HEK293 (cell line): ENCODE data around the gene GPX8.

Source experiments
- OVOL3 ChIP-seq: fragments of 450-650 bp; formaldehyde crosslinking; IDR thresholded peaks from 2 replicates; pipeline ENCODE4 v1.5.1; 2016; ENCODE audit warnings: missing biosample characterization, missing genetic modification characterization
- SETDB1 ChIP-seq: IDR thresholded peaks from one replicate; pipeline ENCODE4 v1.6.1; 2017; ENCODE audit warnings: mild to moderate bottlenecking, low read length, moderate library complexity, mixed read lengths; ENCODE audit not compliant: insufficient read length
- ZBTB8A ChIP-seq: fragments of 450-650 bp; formaldehyde crosslinking; IDR thresholded peaks from 2 replicates; pipeline ENCODE4 v1.5.1; 2016; ENCODE audit warnings: missing biosample characterization, missing genetic modification characterization
- ZFP3 ChIP-seq: fragments of 450-650 bp; formaldehyde crosslinking; IDR thresholded peaks from 2 replicates; pipeline ENCODE4 v1.5.1; 2016; ENCODE audit warnings: low read depth, missing biosample characterization, missing genetic modification characterization
- ZFP41 ChIP-seq: fragments of 450-650 bp; formaldehyde crosslinking; IDR thresholded peaks from 2 replicates; pipeline ENCODE4 v1.5.1; 2016; ENCODE audit warnings: missing biosample characterization, missing genetic modification characterization, borderline replicate concordance
- ZNF114 ChIP-seq: fragments of 450-650 bp; formaldehyde crosslinking; IDR thresholded peaks from 2 replicates; pipeline ENCODE4 v1.5.0; 2017; ENCODE audit warnings: missing biosample characterization, missing genetic modification characterization
- ZNF211 ChIP-seq: fragments of 450-650 bp; formaldehyde crosslinking; IDR thresholded peaks from 2 replicates; pipeline ENCODE4 v1.5.1; 2016; ENCODE audit warnings: low read depth, missing biosample characterization, missing genetic modification characterization
- ZNF221 ChIP-seq: fragments of 450-650 bp; formaldehyde crosslinking; IDR thresholded peaks from 2 replicates; pipeline ENCODE4 v1.5.1; 2017; ENCODE audit warnings: missing biosample characterization, missing genetic modification characterization, borderline replicate concordance
- ZNF266 ChIP-seq: fragments of 450-650 bp; formaldehyde crosslinking; IDR thresholded peaks from 2 replicates; pipeline ENCODE4 v1.5.1; 2016; ENCODE audit warnings: missing biosample characterization, missing genetic modification characterization, low read depth
- ZNF324 ChIP-seq: fragments of 450-650 bp; formaldehyde crosslinking; IDR thresholded peaks from 2 replicates; pipeline ENCODE4 v1.5.1; 2016; ENCODE audit warnings: missing biosample characterization, missing genetic modification characterization
- ZNF549 ChIP-seq: fragments of 450-650 bp; IDR thresholded peaks from 2 replicates; pipeline ENCODE4 v1.5.1; 2018; ENCODE audit warnings: missing biosample characterization, missing genetic modification characterization, mild to moderate bottlenecking, inconsistent platforms, moderate library complexity
- ZNF561 ChIP-seq: fragments of 450-650 bp; IDR thresholded peaks from 2 replicates; pipeline ENCODE4 v1.5.1; 2018; ENCODE audit warnings: missing biosample characterization, missing genetic modification characterization, borderline replicate concordance
- ZNF571 ChIP-seq: fragments of 450-650 bp; formaldehyde crosslinking; IDR thresholded peaks from 2 replicates; pipeline ENCODE4 v1.5.0; 2017; ENCODE audit warnings: missing biosample characterization, missing genetic modification characterization
- ZNF664 ChIP-seq: fragments of 450-650 bp; formaldehyde crosslinking; IDR thresholded peaks from 2 replicates; pipeline ENCODE4 v1.5.1; 2016; ENCODE audit warnings: missing biosample characterization, missing genetic modification characterization
- ZNF747 ChIP-seq: fragments of 450-650 bp; formaldehyde crosslinking; IDR thresholded peaks from 2 replicates; pipeline ENCODE4 v1.5.1; 2016; ENCODE audit warnings: missing biosample characterization, missing genetic modification characterization
- ZSCAN16 ChIP-seq: fragments of 450-650 bp; formaldehyde crosslinking; IDR thresholded peaks from 2 replicates; pipeline ENCODE4 v1.5.1; 2016; ENCODE audit warnings: missing biosample characterization, missing genetic modification characterization
- TF ChIP-seq, protein P1 (sequence below): IDR thresholded peaks from 2 replicates; pipeline ENCODE4 v1.6.1; 2011; ENCODE audit warnings: mild to moderate bottlenecking, low read depth, low read length, borderline replicate concordance
- TF ChIP-seq, protein P2 (sequence below): fragments of 450-650 bp; formaldehyde crosslinking; IDR thresholded peaks from 2 replicates; pipeline ENCODE4 v1.5.1; 2016; ENCODE audit warnings: missing biosample characterization, missing genetic modification characterization, borderline replicate concordance
- TF ChIP-seq, protein P3 (sequence below): fragments of 450-650 bp; formaldehyde crosslinking; IDR thresholded peaks from 2 replicates; pipeline ENCODE4 v1.5.1; 2016; ENCODE audit warnings: missing biosample characterization, missing genetic modification characterization
- TF ChIP-seq, protein P4 (sequence below): fragments of 450-650 bp; formaldehyde crosslinking; IDR thresholded peaks from 2 replicates; pipeline ENCODE4 v1.5.1; 2016; ENCODE audit warnings: missing biosample characterization, missing genetic modification characterization
- TF ChIP-seq, protein P5 (sequence below): fragments of 450-650 bp; formaldehyde crosslinking; conservative IDR thresholded peaks from 2 replicates; pipeline ENCODE4 v1.5.1; 2016; ENCODE audit warnings: low read depth, missing biosample characterization, missing genetic modification characterization
- TF ChIP-seq, protein P6 (sequence below): fragments of 450-650 bp; formaldehyde crosslinking; IDR thresholded peaks from 2 replicates; pipeline ENCODE4 v1.5.1; 2017; ENCODE audit warnings: missing biosample characterization, missing genetic modification characterization

GPX8 gene

DNA sequence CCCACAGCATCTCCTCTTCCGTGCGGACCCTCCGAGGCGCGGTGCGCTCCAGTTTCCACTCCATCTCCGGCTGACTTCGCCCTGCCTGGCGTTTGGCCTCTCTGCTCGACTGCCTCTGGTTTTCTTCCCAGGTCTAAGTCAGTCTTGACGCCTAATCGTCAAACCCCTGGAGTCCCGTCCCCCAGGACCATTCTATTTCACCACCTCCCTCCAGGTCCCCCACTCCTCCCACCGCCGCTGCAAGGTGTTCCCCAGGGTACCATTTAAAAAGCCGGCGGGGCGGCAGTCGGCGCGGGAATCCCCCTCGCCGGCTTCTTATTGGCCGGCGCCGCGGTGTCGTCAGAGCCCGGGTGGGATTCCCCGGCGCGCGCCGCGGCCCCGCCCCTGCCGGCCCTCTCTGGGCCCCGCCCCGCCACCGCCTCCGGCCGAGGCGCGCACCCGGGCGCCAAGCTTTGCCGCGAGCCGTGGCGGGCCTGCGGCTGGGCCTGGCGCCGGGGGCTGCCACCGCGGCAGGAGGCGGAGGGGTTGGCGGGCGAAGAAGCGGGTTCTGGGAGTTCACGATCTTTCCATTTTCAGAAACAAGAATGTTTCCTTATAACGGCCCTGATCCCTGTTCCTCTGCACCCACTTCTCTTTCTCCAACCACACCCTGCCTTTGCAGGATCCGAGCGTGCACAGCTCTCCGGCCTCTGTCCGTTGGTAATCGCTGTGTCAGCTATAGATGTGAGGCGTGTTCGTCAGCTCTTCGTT lies 13.1 kb downstream of the GPX8 start, which contains the start of gene CDC20B (continued):
- TF ChIP-seq ZFP41 (tag by site-specific recombination) (no peak), SETDB1 (no peak), ZNF324 (tag by site-specific recombination) (no peak), ZNF549 (tag by site-specific recombination) (no peak), ZNF221 (tag by site-specific recombination) (0 out of 2 replicates have a peak, but pooled peaks have one; percentile 20), ZFP3 (tag by site-specific recombination) (no peak), ZNF747 (no peak), ZBTB8A (tag by site-specific recombination) (no peak; the same call in 1 of the 2 replicates), ZNF571 (tag by site-specific recombination) (no peak), ZSCAN16 (tag by site-specific recombination) (no peak), ZNF211 (tag by site-specific recombination) (no peak), ZNF114 (tag by site-specific recombination) (no peak), OVOL3 (no peak), ZNF561 (tag by site-specific recombination) (0 out of 2 replicates have a peak, but pooled peaks have one; percentile 16), ZNF664 (tag by site-specific recombination) (no peak), ZNF266 (tag by site-specific recombination) (no peak)
- TF ChIP-seq, protein P1, sequence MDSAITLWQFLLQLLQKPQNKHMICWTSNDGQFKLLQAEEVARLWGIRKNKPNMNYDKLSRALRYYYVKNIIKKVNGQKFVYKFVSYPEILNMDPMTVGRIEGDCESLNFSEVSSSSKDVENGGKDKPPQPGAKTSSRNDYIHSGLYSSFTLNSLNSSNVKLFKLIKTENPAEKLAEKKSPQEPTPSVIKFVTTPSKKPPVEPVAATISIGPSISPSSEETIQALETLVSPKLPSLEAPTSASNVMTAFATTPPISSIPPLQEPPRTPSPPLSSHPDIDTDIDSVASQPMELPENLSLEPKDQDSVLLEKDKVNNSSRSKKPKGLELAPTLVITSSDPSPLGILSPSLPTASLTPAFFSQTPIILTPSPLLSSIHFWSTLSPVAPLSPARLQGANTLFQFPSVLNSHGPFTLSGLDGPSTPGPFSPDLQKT, result no peak
- TF ChIP-seq, protein P2, sequence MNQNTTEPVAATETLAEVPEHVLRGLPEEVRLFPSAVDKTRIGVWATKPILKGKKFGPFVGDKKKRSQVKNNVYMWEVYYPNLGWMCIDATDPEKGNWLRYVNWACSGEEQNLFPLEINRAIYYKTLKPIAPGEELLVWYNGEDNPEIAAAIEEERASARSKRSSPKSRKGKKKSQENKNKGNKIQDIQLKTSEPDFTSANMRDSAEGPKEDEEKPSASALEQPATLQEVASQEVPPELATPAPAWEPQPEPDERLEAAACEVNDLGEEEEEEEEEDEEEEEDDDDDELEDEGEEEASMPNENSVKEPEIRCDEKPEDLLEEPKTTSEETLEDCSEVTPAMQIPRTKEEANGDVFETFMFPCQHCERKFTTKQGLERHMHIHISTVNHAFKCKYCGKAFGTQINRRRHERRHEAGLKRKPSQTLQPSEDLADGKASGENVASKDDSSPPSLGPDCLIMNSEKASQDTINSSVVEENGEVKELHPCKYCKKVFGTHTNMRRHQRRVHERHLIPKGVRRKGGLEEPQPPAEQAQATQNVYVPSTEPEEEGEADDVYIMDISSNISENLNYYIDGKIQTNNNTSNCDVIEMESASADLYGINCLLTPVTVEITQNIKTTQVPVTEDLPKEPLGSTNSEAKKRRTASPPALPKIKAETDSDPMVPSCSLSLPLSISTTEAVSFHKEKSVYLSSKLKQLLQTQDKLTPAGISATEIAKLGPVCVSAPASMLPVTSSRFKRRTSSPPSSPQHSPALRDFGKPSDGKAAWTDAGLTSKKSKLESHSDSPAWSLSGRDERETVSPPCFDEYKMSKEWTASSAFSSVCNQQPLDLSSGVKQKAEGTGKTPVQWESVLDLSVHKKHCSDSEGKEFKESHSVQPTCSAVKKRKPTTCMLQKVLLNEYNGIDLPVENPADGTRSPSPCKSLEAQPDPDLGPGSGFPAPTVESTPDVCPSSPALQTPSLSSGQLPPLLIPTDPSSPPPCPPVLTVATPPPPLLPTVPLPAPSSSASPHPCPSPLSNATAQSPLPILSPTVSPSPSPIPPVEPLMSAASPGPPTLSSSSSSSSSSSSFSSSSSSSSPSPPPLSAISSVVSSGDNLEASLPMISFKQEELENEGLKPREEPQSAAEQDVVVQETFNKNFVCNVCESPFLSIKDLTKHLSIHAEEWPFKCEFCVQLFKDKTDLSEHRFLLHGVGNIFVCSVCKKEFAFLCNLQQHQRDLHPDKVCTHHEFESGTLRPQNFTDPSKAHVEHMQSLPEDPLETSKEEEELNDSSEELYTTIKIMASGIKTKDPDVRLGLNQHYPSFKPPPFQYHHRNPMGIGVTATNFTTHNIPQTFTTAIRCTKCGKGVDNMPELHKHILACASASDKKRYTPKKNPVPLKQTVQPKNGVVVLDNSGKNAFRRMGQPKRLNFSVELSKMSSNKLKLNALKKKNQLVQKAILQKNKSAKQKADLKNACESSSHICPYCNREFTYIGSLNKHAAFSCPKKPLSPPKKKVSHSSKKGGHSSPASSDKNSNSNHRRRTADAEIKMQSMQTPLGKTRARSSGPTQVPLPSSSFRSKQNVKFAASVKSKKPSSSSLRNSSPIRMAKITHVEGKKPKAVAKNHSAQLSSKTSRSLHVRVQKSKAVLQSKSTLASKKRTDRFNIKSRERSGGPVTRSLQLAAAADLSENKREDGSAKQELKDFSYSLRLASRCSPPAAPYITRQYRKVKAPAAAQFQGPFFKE, result no peak
- TF ChIP-seq, protein P3, sequence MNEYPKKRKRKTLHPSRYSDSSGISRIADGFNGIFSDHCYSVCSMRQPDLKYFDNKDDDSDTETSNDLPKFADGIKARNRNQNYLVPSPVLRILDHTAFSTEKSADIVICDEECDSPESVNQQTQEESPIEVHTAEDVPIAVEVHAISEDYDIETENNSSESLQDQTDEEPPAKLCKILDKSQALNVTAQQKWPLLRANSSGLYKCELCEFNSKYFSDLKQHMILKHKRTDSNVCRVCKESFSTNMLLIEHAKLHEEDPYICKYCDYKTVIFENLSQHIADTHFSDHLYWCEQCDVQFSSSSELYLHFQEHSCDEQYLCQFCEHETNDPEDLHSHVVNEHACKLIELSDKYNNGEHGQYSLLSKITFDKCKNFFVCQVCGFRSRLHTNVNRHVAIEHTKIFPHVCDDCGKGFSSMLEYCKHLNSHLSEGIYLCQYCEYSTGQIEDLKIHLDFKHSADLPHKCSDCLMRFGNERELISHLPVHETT (tag by site-specific recombination), result no peak
- TF ChIP-seq, protein P4, sequence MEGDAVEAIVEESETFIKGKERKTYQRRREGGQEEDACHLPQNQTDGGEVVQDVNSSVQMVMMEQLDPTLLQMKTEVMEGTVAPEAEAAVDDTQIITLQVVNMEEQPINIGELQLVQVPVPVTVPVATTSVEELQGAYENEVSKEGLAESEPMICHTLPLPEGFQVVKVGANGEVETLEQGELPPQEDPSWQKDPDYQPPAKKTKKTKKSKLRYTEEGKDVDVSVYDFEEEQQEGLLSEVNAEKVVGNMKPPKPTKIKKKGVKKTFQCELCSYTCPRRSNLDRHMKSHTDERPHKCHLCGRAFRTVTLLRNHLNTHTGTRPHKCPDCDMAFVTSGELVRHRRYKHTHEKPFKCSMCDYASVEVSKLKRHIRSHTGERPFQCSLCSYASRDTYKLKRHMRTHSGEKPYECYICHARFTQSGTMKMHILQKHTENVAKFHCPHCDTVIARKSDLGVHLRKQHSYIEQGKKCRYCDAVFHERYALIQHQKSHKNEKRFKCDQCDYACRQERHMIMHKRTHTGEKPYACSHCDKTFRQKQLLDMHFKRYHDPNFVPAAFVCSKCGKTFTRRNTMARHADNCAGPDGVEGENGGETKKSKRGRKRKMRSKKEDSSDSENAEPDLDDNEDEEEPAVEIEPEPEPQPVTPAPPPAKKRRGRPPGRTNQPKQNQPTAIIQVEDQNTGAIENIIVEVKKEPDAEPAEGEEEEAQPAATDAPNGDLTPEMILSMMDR (tag by site-specific recombination), result no peak
- TF ChIP-seq, protein P5, sequence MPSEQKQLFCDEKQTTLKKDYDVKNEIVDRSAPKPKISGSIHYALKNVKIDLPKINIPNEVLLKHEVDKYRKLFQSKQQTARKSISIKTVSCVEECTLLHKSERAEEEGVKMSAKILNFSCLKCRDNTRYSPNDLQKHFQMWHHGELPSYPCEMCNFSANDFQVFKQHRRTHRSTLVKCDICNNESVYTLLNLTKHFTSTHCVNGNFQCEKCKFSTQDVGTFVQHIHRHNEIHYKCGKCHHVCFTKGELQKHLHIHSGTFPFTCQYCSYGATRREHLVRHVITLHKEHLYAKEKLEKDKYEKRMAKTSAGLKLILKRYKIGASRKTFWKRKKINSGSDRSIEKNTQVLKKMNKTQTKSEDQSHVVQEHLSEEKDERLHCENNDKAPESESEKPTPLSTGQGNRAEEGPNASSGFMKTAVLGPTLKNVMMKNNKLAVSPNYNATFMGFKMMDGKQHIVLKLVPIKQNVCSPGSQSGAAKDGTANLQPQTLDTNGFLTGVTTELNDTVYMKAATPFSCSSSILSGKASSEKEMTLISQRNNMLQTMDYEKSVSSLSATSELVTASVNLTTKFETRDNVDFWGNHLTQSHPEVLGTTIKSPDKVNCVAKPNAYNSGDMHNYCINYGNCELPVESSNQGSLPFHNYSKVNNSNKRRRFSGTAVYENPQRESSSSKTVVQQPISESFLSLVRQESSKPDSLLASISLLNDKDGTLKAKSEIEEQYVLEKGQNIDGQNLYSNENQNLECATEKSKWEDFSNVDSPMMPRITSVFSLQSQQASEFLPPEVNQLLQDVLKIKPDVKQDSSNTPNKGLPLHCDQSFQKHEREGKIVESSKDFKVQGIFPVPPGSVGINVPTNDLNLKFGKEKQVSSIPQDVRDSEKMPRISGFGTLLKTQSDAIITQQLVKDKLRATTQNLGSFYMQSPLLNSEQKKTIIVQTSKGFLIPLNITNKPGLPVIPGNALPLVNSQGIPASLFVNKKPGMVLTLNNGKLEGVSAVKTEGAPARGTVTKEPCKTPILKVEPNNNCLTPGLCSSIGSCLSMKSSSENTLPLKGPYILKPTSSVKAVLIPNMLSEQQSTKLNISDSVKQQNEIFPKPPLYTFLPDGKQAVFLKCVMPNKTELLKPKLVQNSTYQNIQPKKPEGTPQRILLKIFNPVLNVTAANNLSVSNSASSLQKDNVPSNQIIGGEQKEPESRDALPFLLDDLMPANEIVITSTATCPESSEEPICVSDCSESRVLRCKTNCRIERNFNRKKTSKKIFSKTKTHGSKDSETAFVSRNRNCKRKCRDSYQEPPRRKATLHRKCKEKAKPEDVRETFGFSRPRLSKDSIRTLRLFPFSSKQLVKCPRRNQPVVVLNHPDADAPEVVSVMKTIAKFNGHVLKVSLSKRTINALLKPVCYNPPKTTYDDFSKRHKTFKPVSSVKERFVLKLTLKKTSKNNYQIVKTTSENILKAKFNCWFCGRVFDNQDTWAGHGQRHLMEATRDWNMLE (tag by site-specific recombination), result no peak
- TF ChIP-seq, protein P6, sequence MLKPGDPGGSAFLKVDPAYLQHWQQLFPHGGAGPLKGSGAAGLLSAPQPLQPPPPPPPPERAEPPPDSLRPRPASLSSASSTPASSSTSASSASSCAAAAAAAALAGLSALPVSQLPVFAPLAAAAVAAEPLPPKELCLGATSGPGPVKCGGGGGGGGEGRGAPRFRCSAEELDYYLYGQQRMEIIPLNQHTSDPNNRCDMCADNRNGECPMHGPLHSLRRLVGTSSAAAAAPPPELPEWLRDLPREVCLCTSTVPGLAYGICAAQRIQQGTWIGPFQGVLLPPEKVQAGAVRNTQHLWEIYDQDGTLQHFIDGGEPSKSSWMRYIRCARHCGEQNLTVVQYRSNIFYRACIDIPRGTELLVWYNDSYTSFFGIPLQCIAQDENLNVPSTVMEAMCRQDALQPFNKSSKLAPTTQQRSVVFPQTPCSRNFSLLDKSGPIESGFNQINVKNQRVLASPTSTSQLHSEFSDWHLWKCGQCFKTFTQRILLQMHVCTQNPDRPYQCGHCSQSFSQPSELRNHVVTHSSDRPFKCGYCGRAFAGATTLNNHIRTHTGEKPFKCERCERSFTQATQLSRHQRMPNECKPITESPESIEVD (tag by site-specific recombination), result no peak
